ENCODE results near the gene EHD4.

The EHD4 gene

DNA sequence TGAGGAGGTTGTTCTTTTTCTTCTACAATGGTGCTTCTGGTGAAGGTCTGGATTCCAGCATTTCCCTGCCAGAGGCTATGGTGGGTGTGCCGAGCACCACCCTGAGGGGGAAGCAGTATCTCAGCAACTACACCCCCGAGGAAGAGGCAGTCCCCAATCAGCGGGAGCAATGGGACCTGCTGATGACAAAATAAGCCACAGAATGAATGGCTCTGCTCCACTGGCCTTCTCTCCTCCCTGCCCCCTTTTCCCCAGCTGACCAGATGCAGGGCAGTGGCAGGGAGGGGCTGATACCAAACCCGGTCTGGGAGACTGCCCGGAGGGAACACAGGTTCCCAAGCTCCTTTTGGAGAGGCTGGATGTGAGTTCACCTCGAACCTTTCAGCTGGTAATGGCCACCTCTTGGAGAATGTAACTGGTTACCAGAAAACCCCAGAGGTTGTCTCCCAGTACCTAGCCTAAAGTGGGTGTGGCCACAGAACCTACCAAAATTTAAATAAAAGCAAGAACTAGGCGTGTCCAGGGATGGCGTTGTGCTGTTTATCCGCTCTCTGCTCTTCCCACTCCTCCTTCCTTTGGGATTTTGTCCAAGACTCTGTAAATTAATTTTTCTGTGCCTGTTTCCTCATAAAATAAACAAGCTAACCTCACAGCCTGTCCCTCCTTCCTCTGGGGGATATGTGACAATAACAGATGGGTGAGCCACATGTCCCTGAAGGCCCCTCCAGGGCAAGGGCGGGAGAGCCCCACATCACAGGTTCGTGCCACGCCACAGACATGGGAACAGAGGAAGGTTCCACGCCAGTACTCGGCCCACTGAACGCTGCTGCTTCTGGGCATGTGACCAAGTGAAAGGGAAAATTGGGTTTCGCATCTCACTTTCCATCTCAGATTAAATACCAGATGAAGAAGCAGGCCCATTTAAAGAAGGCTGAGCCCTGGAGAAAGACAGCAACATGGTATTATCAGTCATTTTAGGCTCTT lies 43.4 kb downstream of the EHD4 start:
- H3K27me3 ChIP-seq (ENCODE audit: low read depth, low read length): no peaks in the 10 kb centered on the region
- H3K36me3 ChIP-seq (replicated peaks; ENCODE audit: low read depth, low read length): peaks cover 16% of the 10 kb centered on the region
- no peak overlapping the region for H3K9ac ChIP-seq (ENCODE audit: low read length)
- peak overlapping the region; percentile 63 for H3K4me2 ChIP-seq (ENCODE audit: low read length)
- no peaks in the 10 kb centered on the region for H3K79me2 ChIP-seq (ENCODE audit: low read length)
- H3K4me3 ChIP-seq (ENCODE audit: low read length): peak overlapping the region; percentile 8
- peaks cover 52% of the 10 kb centered on the region for H3K4me1 ChIP-seq (ENCODE audit: low read length)
- no peak overlapping the region for H2AFZ ChIP-seq (ENCODE audit: low read depth, low read length)
- TF ChIP-seq, protein P1, sequence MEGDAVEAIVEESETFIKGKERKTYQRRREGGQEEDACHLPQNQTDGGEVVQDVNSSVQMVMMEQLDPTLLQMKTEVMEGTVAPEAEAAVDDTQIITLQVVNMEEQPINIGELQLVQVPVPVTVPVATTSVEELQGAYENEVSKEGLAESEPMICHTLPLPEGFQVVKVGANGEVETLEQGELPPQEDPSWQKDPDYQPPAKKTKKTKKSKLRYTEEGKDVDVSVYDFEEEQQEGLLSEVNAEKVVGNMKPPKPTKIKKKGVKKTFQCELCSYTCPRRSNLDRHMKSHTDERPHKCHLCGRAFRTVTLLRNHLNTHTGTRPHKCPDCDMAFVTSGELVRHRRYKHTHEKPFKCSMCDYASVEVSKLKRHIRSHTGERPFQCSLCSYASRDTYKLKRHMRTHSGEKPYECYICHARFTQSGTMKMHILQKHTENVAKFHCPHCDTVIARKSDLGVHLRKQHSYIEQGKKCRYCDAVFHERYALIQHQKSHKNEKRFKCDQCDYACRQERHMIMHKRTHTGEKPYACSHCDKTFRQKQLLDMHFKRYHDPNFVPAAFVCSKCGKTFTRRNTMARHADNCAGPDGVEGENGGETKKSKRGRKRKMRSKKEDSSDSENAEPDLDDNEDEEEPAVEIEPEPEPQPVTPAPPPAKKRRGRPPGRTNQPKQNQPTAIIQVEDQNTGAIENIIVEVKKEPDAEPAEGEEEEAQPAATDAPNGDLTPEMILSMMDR (IDR thresholded peaks at IDR 0.05; ENCODE audit: low read depth, low read length): no peak
- TF ChIP-seq EZH2phosphoT487 (IDR thresholded peaks at IDR 0.05; ENCODE audit: low read depth): no peak
- H3K9me3 ChIP-seq (ENCODE audit: insufficient read depth, low read length): no peaks in the 10 kb centered on the region
- H3K27ac ChIP-seq (ENCODE audit: low read length): no peak overlapping the region
- peaks cover 44% of the 10 kb centered on the region for H4K20me1 ChIP-seq (ENCODE audit: insufficient read depth, low read length)

DNA sequence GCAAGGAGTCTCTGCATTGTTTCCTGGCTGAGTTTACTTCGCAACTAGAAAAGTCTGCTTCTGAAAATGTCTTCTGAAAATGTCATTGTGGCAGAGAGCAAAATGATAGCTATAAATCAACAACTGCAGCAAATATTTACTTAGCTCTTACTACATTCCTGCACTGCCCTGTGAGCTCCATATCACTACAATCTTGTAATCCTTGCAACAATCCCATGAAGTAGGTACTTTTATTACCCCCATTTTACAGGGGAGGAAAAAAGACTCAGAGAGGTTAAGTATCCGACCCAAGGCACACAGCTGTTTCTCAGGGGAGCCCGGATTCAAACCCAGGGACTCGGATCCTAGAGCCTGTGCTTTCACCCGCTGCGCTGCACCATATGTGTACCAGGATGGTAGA lies 44.3 kb downstream of the EHD4 start:
- TF ChIP-seq, protein P1 (IDR thresholded peaks at IDR 0.05; ENCODE audit: low read depth, low read length): no peak
- TF ChIP-seq EZH2phosphoT487 (IDR thresholded peaks at IDR 0.05; ENCODE audit: low read depth): no peak
- Histone ChIP-seq H3K4me2 (ENCODE audit: low read length) (peak overlapping the region; percentile 43), H3K27ac (ENCODE audit: low read length) (no peak overlapping the region)

DNA sequence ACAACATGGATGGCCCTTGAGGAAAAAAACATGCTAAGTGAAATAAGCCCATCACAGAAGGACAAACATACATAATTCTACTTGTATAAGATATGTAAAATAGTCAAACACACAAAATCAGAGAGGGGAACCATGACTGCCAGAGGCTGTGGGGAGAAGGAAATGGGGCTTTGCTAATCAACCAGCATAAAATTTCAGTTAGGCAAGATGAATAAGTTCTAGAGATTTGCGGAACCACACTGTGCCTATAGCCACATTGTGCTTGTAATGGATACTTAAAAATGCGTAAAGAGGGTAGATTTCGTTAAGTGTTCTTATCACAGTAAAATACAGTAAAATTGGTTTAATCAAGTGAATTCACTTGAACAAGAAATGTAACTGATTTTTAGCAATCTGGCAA lies 44.8 kb downstream of the EHD4 start:
- Histone ChIP-seq H3K27me3 (ENCODE audit: low read depth, low read length) (no peaks in the 10 kb centered on the region), H3K4me2 (ENCODE audit: low read length) (peak overlapping the region; percentile 43), H3K4me1 (ENCODE audit: low read length) (peaks cover 65% of the 10 kb centered on the region), H3K4me3 (ENCODE audit: low read length) (0 out of 2 replicates have a peak overlapping the region, but pooled peaks have one; percentile 11), H3K9ac (ENCODE audit: low read length) (no peak overlapping the region), H3K9me3 (ENCODE audit: insufficient read depth, low read length) (peaks cover 3% of the 10 kb centered on the region; the same call in 1 of the 2 replicates), H4K20me1 (ENCODE audit: insufficient read depth, low read length) (peaks cover 50% of the 10 kb centered on the region), H2AFZ (ENCODE audit: low read depth, low read length) (no peak overlapping the region), H3K27ac (ENCODE audit: low read length) (no peak overlapping the region), H3K79me2 (ENCODE audit: low read length) (no peaks in the 10 kb centered on the region), H3K36me3 (replicated peaks; ENCODE audit: low read depth, low read length) (peaks cover 30% of the 10 kb centered on the region)
- TF ChIP-seq, protein P1 (IDR thresholded peaks at IDR 0.05; ENCODE audit: low read depth, low read length): no peak
- no peak for TF ChIP-seq EZH2phosphoT487 (IDR thresholded peaks at IDR 0.05; ENCODE audit: low read depth)

More for the DNA sequence above, 44.3 kb downstream of the EHD4 start:
- H3K9ac ChIP-seq (ENCODE audit: low read length): no peak overlapping the region
- H3K79me2 ChIP-seq (ENCODE audit: low read length): no peaks in the 10 kb centered on the region
- no peaks in the 10 kb centered on the region for H3K27me3 ChIP-seq (ENCODE audit: low read depth, low read length)
- H4K20me1 ChIP-seq (ENCODE audit: insufficient read depth, low read length): peaks cover 49% of the 10 kb centered on the region
- no peaks in the 10 kb centered on the region for H3K9me3 ChIP-seq (ENCODE audit: insufficient read depth, low read length)
- H2AFZ ChIP-seq (ENCODE audit: low read depth, low read length): no peak overlapping the region
- H3K4me3 ChIP-seq (ENCODE audit: low read length): 0 out of 2 replicates have a peak overlapping the region, but pooled peaks have one; percentile 11
- H3K36me3 ChIP-seq (replicated peaks; ENCODE audit: low read depth, low read length): peaks cover 25% of the 10 kb centered on the region
- peaks cover 60% of the 10 kb centered on the region for H3K4me1 ChIP-seq (ENCODE audit: low read length)
